Mucosa of gallbladder (tissue), 1 donor: ENCODE results near the gene PMS1. TPM values are rescaled to one million over a fixed set of nuclear protein-coding genes. Genes with fewer than 3 reads are reported as not detected.

Source experiments
- total RNA-seq: library from RNA; stranded (reverse); gene quantifications from one replicate; pipeline ENCODE4 v1.2.1, GENCODE V29; 2021
- donor health status: DM: no; HTN: no; CAD: no.

PMS1 gene
- total RNA-seq, 1 donor from 2014 or later: 19.6 TPM

Other genes with a start within 250 kb of the PMS1 start
- 271 TPM for gene SLC40A1, start 203.7 kb upstream of the PMS1 start, total RNA-seq
- 32.5 TPM for gene ASNSD1, start 123.0 kb upstream of the PMS1 start, total RNA-seq
- 9.3 TPM for gene ANKAR, start 109.8 kb upstream of the PMS1 start, total RNA-seq
- gene OSGEPL1, start 21.7 kb upstream of the PMS1 start, total RNA-seq: 6.3 TPM
- 41.1 TPM for gene ORMDL1, start 111 bp upstream of the PMS1 start, total RNA-seq